ENCODE measurements around the gene GLRX5. TPM values are rescaled to one million over a fixed set of nuclear protein-coding genes. Genes with fewer than 3 reads are reported as not detected.

GLRX5 gene
- total RNA-seq, 4 donors from 2014 or later: 11.6 to 177 (median 38.2) TPM

DNA sequence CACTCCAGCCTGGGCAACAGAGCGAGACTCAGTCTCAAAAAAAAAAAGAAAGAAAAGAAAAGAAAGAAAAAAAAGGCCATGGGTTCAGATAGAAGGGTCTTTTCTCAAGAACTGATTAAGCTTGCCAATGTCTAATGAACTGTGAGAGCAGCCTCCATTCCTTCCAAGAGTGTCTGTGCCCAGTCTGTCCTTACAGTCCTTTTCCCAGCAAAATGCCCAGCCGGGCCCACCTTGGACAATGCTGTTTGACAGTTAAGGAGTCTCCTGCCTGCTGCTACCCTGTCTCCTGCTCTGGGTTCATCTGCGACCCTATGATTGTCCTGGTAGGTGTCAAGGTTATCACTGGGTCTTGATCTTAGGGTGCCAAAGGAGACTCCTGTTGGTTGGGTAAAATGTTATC, 39.8 kb upstream of the GLRX5 start:
- Histone ChIP-seq H3K4me1 (peaks cover 41 to 74% (median 50%) of the 10 kb centered on the region in 4 donors), H3K9me3 (no peaks in the 10 kb centered on the region), H3K4me3 (no peak overlapping the region), H3K36me3 (no peaks in the 10 kb centered on the region), H3K27me3 (no peaks in the 10 kb centered on the region), H3K27ac (peak overlapping the region; percentile 51 to 68 (median 58))
- no peak for DNase-seq
- 80% methylated on average over 3 of the region's 3 CpGs; no CpG with 5 or more reads in 1 of the 2 donors for WGBS, 2 donors (ENCODE audit: low coverage in 1 of 2)
- TF ChIP-seq EP300 (IDR thresholded peaks at IDR 0.05; ENCODE audit: low read depth) (no peak), POLR2A (IDR thresholded peaks at IDR 0.05) (no peak), POLR2AphosphoS5 (IDR thresholded peaks at IDR 0.05) (no peak)
- TF ChIP-seq, protein P1, sequence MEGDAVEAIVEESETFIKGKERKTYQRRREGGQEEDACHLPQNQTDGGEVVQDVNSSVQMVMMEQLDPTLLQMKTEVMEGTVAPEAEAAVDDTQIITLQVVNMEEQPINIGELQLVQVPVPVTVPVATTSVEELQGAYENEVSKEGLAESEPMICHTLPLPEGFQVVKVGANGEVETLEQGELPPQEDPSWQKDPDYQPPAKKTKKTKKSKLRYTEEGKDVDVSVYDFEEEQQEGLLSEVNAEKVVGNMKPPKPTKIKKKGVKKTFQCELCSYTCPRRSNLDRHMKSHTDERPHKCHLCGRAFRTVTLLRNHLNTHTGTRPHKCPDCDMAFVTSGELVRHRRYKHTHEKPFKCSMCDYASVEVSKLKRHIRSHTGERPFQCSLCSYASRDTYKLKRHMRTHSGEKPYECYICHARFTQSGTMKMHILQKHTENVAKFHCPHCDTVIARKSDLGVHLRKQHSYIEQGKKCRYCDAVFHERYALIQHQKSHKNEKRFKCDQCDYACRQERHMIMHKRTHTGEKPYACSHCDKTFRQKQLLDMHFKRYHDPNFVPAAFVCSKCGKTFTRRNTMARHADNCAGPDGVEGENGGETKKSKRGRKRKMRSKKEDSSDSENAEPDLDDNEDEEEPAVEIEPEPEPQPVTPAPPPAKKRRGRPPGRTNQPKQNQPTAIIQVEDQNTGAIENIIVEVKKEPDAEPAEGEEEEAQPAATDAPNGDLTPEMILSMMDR (IDR thresholded peaks at IDR 0.05): no peak
- intact Hi-C loops (cut with DNase I; ENCODE audit: low total_unique reads): no loop called here
- in situ Hi-C loops (cut with MboI; ENCODE audit: low pct_ligation_motif_present in 1 of 4, low pct_unique_long_range_greater_than_20kb in 1 of 4, low sequenced_read_pairs in 3 of 4): no loop called here

- Histone ChIP-seq H3K27ac (peak overlapping the region; percentile 51 to 68 (median 58)), H3K36me3 (no peaks in the 10 kb centered on the region), H3K27me3 (no peaks in the 10 kb centered on the region), H3K4me1 (peaks cover 36 to 74% (median 49%) of the 10 kb centered on the region in 4 donors), H3K9me3 (no peaks in the 10 kb centered on the region), H3K4me3 (no peak overlapping the region)
- 62 to 67% methylated on average over 1 to 8 of the region's 8 CpGs for WGBS, 2 donors (ENCODE audit: low coverage in 1 of 2)
- intact Hi-C loops (cut with DNase I; ENCODE audit: low total_unique reads) (no loop called here), in situ Hi-C loops (cut with MboI; ENCODE audit: low pct_ligation_motif_present in 1 of 4, low pct_unique_long_range_greater_than_20kb in 1 of 4, low sequenced_read_pairs in 3 of 4) (no loop called here)
- TF ChIP-seq, protein P1 (IDR thresholded peaks at IDR 0.05): no peak
- TF ChIP-seq EP300 (IDR thresholded peaks at IDR 0.05; ENCODE audit: low read depth) (no peak), POLR2AphosphoS5 (IDR thresholded peaks at IDR 0.05) (no peak), POLR2A (IDR thresholded peaks at IDR 0.05) (no peak)
- peak; percentile 48 for DNase-seq
These were observed 39.3 kb upstream of the GLRX5 start for GRCh38 chr14:95495538-95496025.

- no peaks in the 10 kb centered on the region for H3K9me3 ChIP-seq
- no peak for DNase-seq
- WGBS, 2 donors (ENCODE audit: low coverage in 1 of 2): 44 to 50% methylated on average over 2 to 4 of the region's 4 CpGs
- peak overlapping the region; percentile 51 to 68 (median 58) for H3K27ac ChIP-seq
- TF ChIP-seq EP300 (IDR thresholded peaks at IDR 0.05; ENCODE audit: low read depth): no peak
- no peak for TF ChIP-seq POLR2A (IDR thresholded peaks at IDR 0.05)
- no peak for TF ChIP-seq POLR2AphosphoS5 (IDR thresholded peaks at IDR 0.05)
- TF ChIP-seq, protein P1 (IDR thresholded peaks at IDR 0.05): no peak
- no peaks in the 10 kb centered on the region for H3K27me3 ChIP-seq
- no peaks in the 10 kb centered on the region for H3K36me3 ChIP-seq
- in situ Hi-C loops (cut with MboI; ENCODE audit: low pct_ligation_motif_present in 1 of 4, low pct_unique_long_range_greater_than_20kb in 1 of 4, low sequenced_read_pairs in 3 of 4) (no loop called here), intact Hi-C loops (cut with DNase I; ENCODE audit: low total_unique reads) (no loop called here)
- peaks cover 30 to 75% (median 46%) of the 10 kb centered on the region in 4 donors for H3K4me1 ChIP-seq
- H3K4me3 ChIP-seq: no peak overlapping the region
These were observed 38.7 kb upstream of the GLRX5 start for GRCh38 chr14:95496111-95496681.

DNA sequence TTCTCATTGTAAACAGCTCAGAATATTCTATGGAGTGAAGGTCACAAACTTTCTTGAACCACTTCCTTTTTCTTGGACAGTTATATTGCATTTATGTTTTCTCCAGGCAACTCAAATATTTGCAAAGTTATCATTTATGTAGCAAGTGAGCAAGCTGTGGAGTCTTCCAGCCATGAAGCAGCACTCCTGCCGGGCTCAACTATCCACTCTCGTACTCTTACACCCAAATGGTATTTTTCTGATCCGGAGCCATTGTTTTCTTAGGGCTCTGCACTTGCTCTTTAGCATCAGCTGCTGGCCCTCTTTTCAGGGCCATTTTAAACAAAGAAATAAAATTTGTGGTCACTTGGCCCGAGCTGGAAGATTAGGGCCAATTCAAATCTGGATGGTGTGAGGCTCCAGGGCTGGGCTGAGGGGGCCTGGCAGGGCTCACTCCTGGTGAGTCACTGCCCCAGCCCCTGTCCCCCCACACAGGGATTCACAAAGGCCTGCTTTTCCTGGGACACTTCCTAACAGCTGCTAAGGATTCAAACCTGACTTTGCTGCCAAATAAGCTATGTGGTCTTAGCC, 38.1 kb upstream of the GLRX5 start:
- Histone ChIP-seq H3K4me1 (peaks cover 28 to 74% (median 47%) of the 10 kb centered on the region in 4 donors), H3K27ac (peak overlapping the region; percentile 51 to 68 (median 58))
- intact Hi-C loops (cut with DNase I; ENCODE audit: low total_unique reads): no loop called here

More for the DNA sequence above, 38.1 kb upstream of the GLRX5 start:
- Histone ChIP-seq H3K36me3 (no peaks in the 10 kb centered on the region), H3K9me3 (no peaks in the 10 kb centered on the region), H3K27me3 (no peaks in the 10 kb centered on the region), H3K4me3 (no peak overlapping the region)
- WGBS, 2 donors (ENCODE audit: low coverage in 1 of 2): 6 to 19% methylated on average over 2 to 4 of the region's 4 CpGs
- TF ChIP-seq EP300 (IDR thresholded peaks at IDR 0.05; ENCODE audit: low read depth) (no peak), POLR2AphosphoS5 (IDR thresholded peaks at IDR 0.05) (no peak), POLR2A (IDR thresholded peaks at IDR 0.05) (no peak)
- TF ChIP-seq, protein P1 (IDR thresholded peaks at IDR 0.05): no peak
- in situ Hi-C loops (cut with MboI; ENCODE audit: low pct_ligation_motif_present in 1 of 4, low pct_unique_long_range_greater_than_20kb in 1 of 4, low sequenced_read_pairs in 3 of 4): no loop called here
- no peak for DNase-seq
